Upper lobe of left lung (tissue), 6 donors: ENCODE measurements around the gene PHF20. TPM values are rescaled to one million over a fixed set of nuclear protein-coding genes. Genes with fewer than 3 reads are reported as not detected.

Experiments
- ATAC-seq, 2 donors: fragments of 200-7000 bp; cut with Tn5 transposase; one replicate each; pipeline ENCODE4 v1.9.1; 2022; ENCODE audit warnings: mild to moderate bottlenecking in 2 of 2, moderate library complexity in 2 of 2; ENCODE audit not compliant: low FRiP score in 2 of 2
- DNase-seq, 2 donors: peaks; one replicate each; pipeline ENCODE4 v3.0.0-alpha.2; 2019 to 2020
- H3K27ac ChIP-seq, 4 donors: fragments of 200-600 bp; sonication (generic); one replicate each; pipeline ENCODE4 v1.5.1; 2016 to 2019
- H3K27me3 ChIP-seq, 4 donors: fragments of 200-600 bp; sonication (generic); one replicate each; pipeline ENCODE4 v1.5.1; 2017 to 2019
- H3K36me3 ChIP-seq, 4 donors: fragments of 200-600 bp; sonication (generic); one replicate each; pipeline ENCODE4 v1.5.1; 2016 to 2019
- H3K4me1 ChIP-seq, 4 donors: fragments of 200-600 bp; sonication (generic); one replicate each; pipeline ENCODE4 v1.5.1; 2018 to 2019
- H3K4me3 ChIP-seq, 4 donors: fragments of 200-600 bp; sonication (generic); one replicate each; pipeline ENCODE4 v1.5.1; 2017 to 2019; ENCODE audit warnings: mild to moderate bottlenecking in 2 of 4, moderate library complexity in 1 of 4
- H3K9me3 ChIP-seq, 4 donors: fragments of 200-600 bp; sonication (generic); one replicate each; pipeline ENCODE4 v1.5.1; 2018 to 2019
- CTCF ChIP-seq, 6 experiments: fragments of 450-650 bp in 4 of 6; fragments of 200-600 bp in 2 of 6; sonication (generic) in 2 of 6; IDR thresholded peaks; one replicate each; pipeline ENCODE4 v1.5.1; 2016 to 2019; ENCODE audit warnings: antibody characterized with exemption in 6 of 6
- EP300 ChIP-seq, 4 donors: sonication (generic); formaldehyde crosslinking; IDR thresholded peaks; one replicate each; pipeline ENCODE4 v1.5.1; 2017; ENCODE audit warnings: antibody characterized with exemption in 4 of 4, control low read depth in 2 of 4
- POLR2A ChIP-seq, 4 donors: fragments of 450-650 bp; IDR thresholded peaks; one replicate each; pipeline ENCODE4 v1.5.1; 2016 to 2017; ENCODE audit warnings: antibody characterized with exemption in 4 of 4, mild to moderate bottlenecking in 2 of 4
- POLR2AphosphoS5 ChIP-seq, 2 donors: sonication (generic); formaldehyde crosslinking; IDR thresholded peaks; one replicate each; pipeline ENCODE4 v1.5.1; 2017; ENCODE audit warnings: antibody characterized with exemption in 2 of 2
- WGBS, 2 donors: methylation state at CpG; one replicate each; pipeline ENCODE4 v1.1.5; 2017 to 2018; 5-methylcytosine and 5-hydroxymethylcytosine counted together
- total RNA-seq, 6 donors: library from RNA; depleted of rRNA in 4 of 6; stranded (reverse); fragments of >200 nt in 4 of 6; gene quantifications; one replicate each; pipeline versions ENCODE4 v1.1.0 to v1.2.1, GENCODE V29; 2016 to 2021
- donor health status: DM: no; HTN: no; CAD: no; lungs with moderate emphysema.
- donor health status: DM: no; HTN: yes; CAD: no; lungs with severe emphysema.

PHF20 gene
- total RNA-seq, 6 donors from 2014 or later, result 29.9 to 65.9 (median 42.5) TPM

- ATAC-seq, result no peak
- H3K36me3 ChIP-seq, result peaks cover 0 to 17% (median 3%) of the 10 kb centered on the region in 4 donors
- H3K4me1 ChIP-seq, result peaks cover 22 to 31% (median 22%) of the 10 kb centered on the region in 4 donors
- no peaks in the 10 kb centered on the region for H3K9me3 ChIP-seq
- no peak for TF ChIP-seq EP300 (IDR thresholded peaks at IDR 0.05)
- no peak for TF ChIP-seq POLR2AphosphoS5 (IDR thresholded peaks at IDR 0.05)
- no peak for TF ChIP-seq CTCF (IDR thresholded peaks at IDR 0.05)
- no peak for TF ChIP-seq POLR2A (IDR thresholded peaks at IDR 0.05)
- peak overlapping the region; percentile 98 to 100 (median 100) for H3K27ac ChIP-seq
- DNase-seq, result peak in 1 of 2 donors; percentile 36
- WGBS, 2 donors, result 51 to 52% methylated on average over 6 of the region's 6 CpGs
- H3K27me3 ChIP-seq, result no peaks in the 10 kb centered on the region
- peak overlapping the region; percentile 58 to 98 (median 87) for H3K4me3 ChIP-seq
Measured at GRCh38 chr20:35952480-35953386, 180.9 kb downstream of the PHF20 start.

- peak overlapping the region; percentile 98 to 100 (median 100) for H3K27ac ChIP-seq
- TF ChIP-seq POLR2AphosphoS5 (IDR thresholded peaks at IDR 0.05) (no peak), CTCF (IDR thresholded peaks at IDR 0.05) (no peak), EP300 (IDR thresholded peaks at IDR 0.05) (no peak), POLR2A (IDR thresholded peaks at IDR 0.05) (no peak)
- ATAC-seq, result peak; percentile 71 to 72
- 2 to 8% methylated on average over 10 to 59 of the region's 65 CpGs for WGBS, 2 donors
- peaks cover 0 to 9% (median 0%) of the 10 kb centered on the region in 4 donors for H3K36me3 ChIP-seq
- H3K27me3 ChIP-seq, result no peaks in the 10 kb centered on the region
- H3K9me3 ChIP-seq, result no peaks in the 10 kb centered on the region
- peak overlapping the region; percentile 58 to 98 (median 87) for H3K4me3 ChIP-seq
- DNase-seq, result peak; percentile 43 to 91
- peaks cover 22 to 31% (median 22%) of the 10 kb centered on the region in 4 donors for H3K4me1 ChIP-seq
Measured at GRCh38 chr20:35953387-35954199, 181.8 kb downstream of the PHF20 start.

- H3K4me3 ChIP-seq, result peak within 1 kb of the TSS; percentile 58 to 98 (median 87)
- DNase-seq (peak; percentile 96 to 98), ATAC-seq (peak; percentile 97 to 98)
- H3K27me3 ChIP-seq, result no peaks in the 10 kb centered on the region
- 0 to 2% methylated on average over 5 to 27 of the region's 76 CpGs for WGBS, 2 donors
- H3K4me1 ChIP-seq, result peaks cover 22 to 31% (median 22%) of the 10 kb centered on the region in 4 donors
- H3K36me3 ChIP-seq, result peaks cover 0 to 4% (median 0%) of the 10 kb centered on the region in 4 donors
- peak within 1 kb of the TSS; percentile 98 to 100 (median 100) for H3K27ac ChIP-seq
- no peaks in the 10 kb centered on the region for H3K9me3 ChIP-seq
- TF ChIP-seq EP300 (IDR thresholded peaks at IDR 0.05) (peak in 1 of 4 donors; percentile 39), CTCF (IDR thresholded peaks at IDR 0.05) (peak; percentile 93 to 98 (median 96)), POLR2A (IDR thresholded peaks at IDR 0.05) (peak; percentile 27 to 89 (median 84)), POLR2AphosphoS5 (IDR thresholded peaks at IDR 0.05) (peak; percentile 77 to 78)
Measured at GRCh38 chr20:35954200-35954906, 182.5 kb downstream of the PHF20 start, which contains the start of gene SCAND1. SCAND1 (minus strand) TSS chr20:35954502; CDS start chr20:35954284, 218 bp downstream.

- WGBS, 2 donors, result 1 to 2% methylated on average over 13 to 19 of the region's 19 CpGs
- Histone ChIP-seq H3K4me3 (peak overlapping the region; percentile 52 to 98 (median 87)), H3K9me3 (no peaks in the 10 kb centered on the region), H3K27ac (peak overlapping the region; percentile 98 to 100 (median 100)), H3K36me3 (peaks cover 0 to 4% (median 0%) of the 10 kb centered on the region in 4 donors), H3K27me3 (no peaks in the 10 kb centered on the region), H3K4me1 (peaks cover 22 to 31% (median 22%) of the 10 kb centered on the region in 4 donors)
- DNase-seq (no peak), ATAC-seq (peak in 1 of 2 donors; percentile 17)
- TF ChIP-seq EP300 (IDR thresholded peaks at IDR 0.05) (no peak), POLR2A (IDR thresholded peaks at IDR 0.05) (peak in 1 of 4 donors; percentile 10)
Measured at GRCh38 chr20:35954907-35955251, 183.1 kb downstream of the PHF20 start.
